Measurements from ENCODE around the gene TFF3. TPM values are rescaled to one million over a fixed set of nuclear protein-coding genes. Genes with fewer than 3 reads are reported as not detected.

The TFF3 gene
- total and polyA plus RNA-seq, 2 donors (not counting 1 experiment from before 2014, with no cell fraction given), result not detected

- Histone ChIP-seq H3K4me2 (ENCODE audit: extremely low read depth, insufficient read depth, low read length) (no peak overlapping the region), H3K9me3 (ENCODE audit: control insufficient read depth, insufficient read depth, low read depth, low read length) (no peaks in the 10 kb centered on the region), H4K20me1 (ENCODE audit: control insufficient read depth, extremely low read depth, insufficient read depth, low read length) (no peaks in the 10 kb centered on the region), H2AFZ (ENCODE audit: low read length) (no peak overlapping the region), H3K27ac (ENCODE audit: insufficient read depth, low read length) (no peak overlapping the region), H3K27me3 (ENCODE audit: control insufficient read depth, insufficient read depth, low read length) (peaks cover 2% of the 10 kb centered on the region), H3K4me1 (ENCODE audit: control insufficient read depth, extremely low read depth, insufficient read depth, low read length) (no peaks in the 10 kb centered on the region), H3K9ac (ENCODE audit: insufficient read depth, low read length) (no peak overlapping the region), H3K79me2 (ENCODE audit: control insufficient read depth, insufficient read depth, low read length) (no peaks in the 10 kb centered on the region), H3K36me3 (ENCODE audit: control insufficient read depth, insufficient read depth, low read length) (no peaks in the 10 kb centered on the region), H3K4me3 (replicated peaks in 1 of 4; ENCODE audit: control extremely low read depth in 1 of 4, insufficient read depth in 1 of 4, low read depth in 3 of 4, low read length in 4 of 4) (no peak overlapping the region)
- no peak for DNase-seq (ENCODE audit: low read depth in 2 of 2)
- TF ChIP-seq CTCF (conservative IDR thresholded peaks at IDR 0.05 in 1 of 2, IDR thresholded peaks at IDR 0.05 in 1 of 2; ENCODE audit: low read depth in 1 of 2, low read length in 2 of 2) (no peak), EZH2 (IDR thresholded peaks at IDR 0.05; ENCODE audit: low read length, missing control alignments) (no peak)
These were observed 17.5 kb upstream of the TFF3 start for GRCh38 chr21:42332557-42333317.

GRCh38 chr21:42331660-42332059, 16.5 kb upstream of the TFF3 start:
- H3K36me3 ChIP-seq (ENCODE audit: control insufficient read depth, insufficient read depth, low read length), result no peaks in the 10 kb centered on the region
- no peak for TF ChIP-seq EZH2 (IDR thresholded peaks at IDR 0.05; ENCODE audit: low read length, missing control alignments)
- no peak for TF ChIP-seq CTCF (conservative IDR thresholded peaks at IDR 0.05 in 1 of 2, IDR thresholded peaks at IDR 0.05 in 1 of 2; ENCODE audit: low read depth in 1 of 2, low read length in 2 of 2)
- no peak overlapping the region for H3K9ac ChIP-seq (ENCODE audit: insufficient read depth, low read length)
- no peak overlapping the region for H2AFZ ChIP-seq (ENCODE audit: low read length)
- H3K79me2 ChIP-seq (ENCODE audit: control insufficient read depth, insufficient read depth, low read length), result no peaks in the 10 kb centered on the region
- no peaks in the 10 kb centered on the region for H4K20me1 ChIP-seq (ENCODE audit: control insufficient read depth, extremely low read depth, insufficient read depth, low read length)
- H3K27me3 ChIP-seq (ENCODE audit: control insufficient read depth, insufficient read depth, low read length), result no peaks in the 10 kb centered on the region
- H3K9me3 ChIP-seq (ENCODE audit: control insufficient read depth, insufficient read depth, low read depth, low read length), result no peaks in the 10 kb centered on the region
- H3K4me1 ChIP-seq (ENCODE audit: control insufficient read depth, extremely low read depth, insufficient read depth, low read length), result no peaks in the 10 kb centered on the region
- no peak overlapping the region for H3K4me2 ChIP-seq (ENCODE audit: extremely low read depth, insufficient read depth, low read length)
- DNase-seq (ENCODE audit: low read depth in 2 of 2), result no peak
- no peak overlapping the region for H3K27ac ChIP-seq (ENCODE audit: insufficient read depth, low read length)
- no peak overlapping the region for H3K4me3 ChIP-seq (replicated peaks in 1 of 4; ENCODE audit: control extremely low read depth in 1 of 4, insufficient read depth in 1 of 4, low read depth in 3 of 4, low read length in 4 of 4)

- no peak overlapping the region for H3K4me3 ChIP-seq (replicated peaks in 1 of 4; ENCODE audit: control extremely low read depth in 1 of 4, insufficient read depth in 1 of 4, low read depth in 3 of 4, low read length in 4 of 4)
- H3K4me1 ChIP-seq (ENCODE audit: control insufficient read depth, extremely low read depth, insufficient read depth, low read length), result no peaks in the 10 kb centered on the region
- no peaks in the 10 kb centered on the region for H3K36me3 ChIP-seq (ENCODE audit: control insufficient read depth, insufficient read depth, low read length)
- TF ChIP-seq EZH2 (IDR thresholded peaks at IDR 0.05; ENCODE audit: low read length, missing control alignments), result no peak
- TF ChIP-seq CTCF (conservative IDR thresholded peaks at IDR 0.05 in 1 of 2, IDR thresholded peaks at IDR 0.05 in 1 of 2; ENCODE audit: low read depth in 1 of 2, low read length in 2 of 2), result no peak
- H3K9me3 ChIP-seq (ENCODE audit: control insufficient read depth, insufficient read depth, low read depth, low read length), result no peaks in the 10 kb centered on the region
- no peak overlapping the region for H3K27ac ChIP-seq (ENCODE audit: insufficient read depth, low read length)
- H3K9ac ChIP-seq (ENCODE audit: insufficient read depth, low read length), result no peak overlapping the region
- H3K79me2 ChIP-seq (ENCODE audit: control insufficient read depth, insufficient read depth, low read length), result no peaks in the 10 kb centered on the region
- H3K27me3 ChIP-seq (ENCODE audit: control insufficient read depth, insufficient read depth, low read length), result no peaks in the 10 kb centered on the region
- DNase-seq (ENCODE audit: low read depth in 2 of 2), result no peak
- H2AFZ ChIP-seq (ENCODE audit: low read length), result no peak overlapping the region
- no peaks in the 10 kb centered on the region for H4K20me1 ChIP-seq (ENCODE audit: control insufficient read depth, extremely low read depth, insufficient read depth, low read length)
- no peak overlapping the region for H3K4me2 ChIP-seq (ENCODE audit: extremely low read depth, insufficient read depth, low read length)
These were observed 15.5 kb upstream of the TFF3 start for GRCh38 chr21:42330380-42331371.
